GM21619 (cell line): ENCODE results near the gene BCL2L11.
A peak's percentile ranks its signal among the peaks of the same experiment; 100 is the strongest.

ENCODE experiments used
- ATAC-seq: cut with Tn5 transposase; IDR thresholded peaks from one replicate; pipeline ENCODE4 v1.9.1; 2021; ENCODE audit not compliant: unreplicated experiment

Gene BCL2L11

DNA sequence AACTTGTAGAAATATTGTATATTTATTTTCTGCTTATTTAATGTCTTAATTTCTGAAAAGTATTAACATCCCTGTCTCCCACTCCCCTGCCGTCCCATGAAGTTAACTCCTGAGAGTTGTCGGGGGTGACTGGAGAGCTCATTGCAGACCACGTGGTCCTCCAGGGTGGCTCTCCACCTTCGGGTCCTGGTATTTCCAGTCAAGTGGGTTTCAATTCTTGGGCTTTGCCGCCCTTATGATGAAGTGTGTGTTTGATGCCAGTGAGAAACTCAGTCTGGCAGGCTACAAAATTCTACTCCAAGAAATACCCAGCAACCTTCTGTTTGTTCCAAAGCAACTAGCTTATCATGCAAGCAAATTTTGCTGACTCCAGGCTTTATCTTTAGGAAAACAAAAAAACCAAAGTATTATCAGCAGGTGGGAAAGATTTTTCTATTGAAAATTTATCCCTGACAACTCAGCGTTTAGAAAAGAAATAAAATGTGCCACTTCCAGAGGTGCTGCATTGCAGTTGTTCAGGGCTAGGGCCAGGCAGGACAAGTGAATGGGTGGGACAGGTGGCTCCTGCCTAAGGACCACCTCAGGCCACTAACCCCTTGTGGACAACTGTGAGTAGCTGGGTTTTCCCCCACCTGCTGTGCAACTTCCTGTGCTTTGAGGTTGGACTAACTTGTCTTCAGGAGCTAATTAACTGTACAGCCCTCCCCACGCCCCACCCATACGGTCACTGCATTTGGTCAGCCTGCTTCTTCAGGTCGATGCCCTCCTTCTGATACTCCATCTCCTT, 46.6 kb downstream of the BCL2L11 start:
- no peak for ATAC-seq

DNA sequence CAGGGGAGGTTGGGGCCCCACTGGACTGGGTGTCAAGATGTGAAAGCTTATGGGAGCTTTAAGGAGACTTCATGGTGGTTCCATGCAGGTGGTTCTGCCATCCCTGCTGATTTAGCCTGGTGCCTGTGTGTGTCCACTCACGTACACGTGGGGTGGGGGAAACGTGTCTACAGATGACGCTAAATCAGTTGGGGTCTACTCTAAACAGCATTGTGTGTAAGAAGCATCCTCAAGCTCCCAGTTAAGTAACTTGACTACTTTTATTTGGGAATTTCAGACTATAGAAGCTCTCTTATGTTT, 47.1 kb downstream of the BCL2L11 start:
- ATAC-seq, result no peak

DNA sequence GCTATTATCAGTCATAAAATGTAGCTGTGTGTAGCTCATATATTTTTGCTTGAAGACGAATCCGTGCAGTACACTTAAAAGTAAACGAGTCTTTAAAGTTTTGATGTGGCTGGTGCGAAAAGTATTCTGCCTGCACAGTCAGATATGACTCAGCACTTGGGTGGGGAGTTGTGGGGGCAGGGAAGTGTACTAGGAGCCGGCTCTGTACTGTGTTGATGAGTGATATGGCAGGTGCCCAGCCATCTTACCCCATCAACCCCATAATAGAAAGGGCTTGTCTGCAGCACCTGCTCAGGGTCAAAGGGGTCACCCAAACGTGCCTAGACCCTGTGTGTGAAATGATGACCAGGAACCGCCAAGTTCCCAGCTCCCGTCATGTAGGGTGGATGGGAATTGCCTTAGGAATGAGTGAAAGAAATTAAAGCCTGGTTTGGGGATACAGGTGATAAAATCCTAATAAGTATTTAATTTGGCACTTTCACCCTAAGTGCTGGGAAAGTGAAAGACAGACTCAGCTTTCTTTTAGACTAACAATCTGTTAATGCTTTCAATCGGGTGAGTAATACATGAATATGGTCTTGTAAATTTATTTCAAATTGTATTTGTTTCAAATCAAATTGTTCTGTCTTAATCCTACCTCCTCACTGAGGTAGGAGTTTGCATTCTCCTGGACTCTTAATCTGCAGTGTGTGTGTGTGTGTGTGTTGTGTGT, 48.0 kb downstream of the BCL2L11 start:
- ATAC-seq, result peak; percentile 71

DNA sequence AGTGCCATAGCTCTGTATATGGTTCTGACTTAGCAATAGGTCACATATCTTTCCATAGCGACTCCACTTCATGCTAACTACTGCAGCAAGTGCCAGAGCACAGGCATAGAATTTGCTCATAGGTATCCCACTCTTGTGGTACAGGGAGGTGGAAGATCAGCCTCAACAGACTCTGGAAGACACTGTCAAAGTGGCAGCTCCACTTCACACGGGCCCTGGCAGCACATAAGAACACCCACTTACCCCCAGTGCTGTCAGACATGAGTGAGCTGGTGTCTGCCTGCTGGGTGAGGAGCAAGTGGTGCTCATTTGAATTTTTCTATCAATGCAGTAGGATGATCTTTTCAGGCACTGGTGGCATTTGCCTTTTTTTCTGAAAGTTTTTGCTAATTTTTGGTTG, 48.6 kb downstream of the BCL2L11 start:
- ATAC-seq, result no peak

DNA sequence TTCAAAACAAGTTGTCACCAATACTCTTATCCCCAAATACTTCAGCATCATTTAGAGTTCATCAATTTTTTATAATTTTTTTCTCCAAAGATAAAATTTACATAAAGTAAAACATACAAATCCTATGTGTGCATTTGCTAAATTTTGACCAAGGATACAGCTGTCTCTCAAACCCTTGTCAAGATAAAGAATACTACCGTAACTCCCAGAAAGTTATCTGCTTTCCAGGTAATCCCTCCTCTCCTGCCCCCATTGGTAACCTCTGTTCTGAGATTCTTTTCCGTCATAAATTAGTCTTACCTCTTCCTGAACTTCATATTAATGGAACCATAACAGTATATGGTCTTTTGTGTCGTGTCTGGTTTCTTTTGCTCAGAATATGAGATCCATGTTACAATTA, 49.2 kb downstream of the BCL2L11 start:
- no peak for ATAC-seq

DNA sequence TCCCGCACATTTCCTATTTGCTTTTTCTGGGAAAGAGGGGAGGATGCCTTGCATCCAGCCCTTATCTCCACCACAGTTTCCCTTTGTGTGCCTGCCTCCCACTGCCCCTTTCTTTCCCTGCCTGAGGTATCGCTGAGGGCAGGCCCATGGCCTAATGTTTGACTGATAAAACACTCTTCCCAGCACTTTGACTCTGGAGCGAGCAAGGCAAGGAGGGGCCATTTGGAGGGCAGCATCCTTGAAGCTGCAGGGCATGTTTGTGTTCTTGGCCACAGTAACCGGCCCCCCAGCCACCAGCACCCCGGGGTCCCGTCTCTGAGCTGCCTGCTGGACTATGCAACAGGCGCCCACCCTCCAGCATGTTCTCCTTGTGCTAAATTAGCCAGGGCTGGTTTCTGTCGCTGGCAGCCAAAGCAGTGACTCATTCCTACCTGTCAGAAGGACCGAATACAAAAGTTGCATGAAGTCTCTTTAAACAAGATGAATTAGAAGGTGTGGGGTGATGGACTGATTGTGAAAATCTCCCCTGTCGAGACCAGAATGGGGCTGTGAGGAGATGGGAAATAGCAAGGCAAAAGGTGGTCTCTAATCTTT, 50.7 kb downstream of the BCL2L11 start:
- no peak for ATAC-seq

DNA sequence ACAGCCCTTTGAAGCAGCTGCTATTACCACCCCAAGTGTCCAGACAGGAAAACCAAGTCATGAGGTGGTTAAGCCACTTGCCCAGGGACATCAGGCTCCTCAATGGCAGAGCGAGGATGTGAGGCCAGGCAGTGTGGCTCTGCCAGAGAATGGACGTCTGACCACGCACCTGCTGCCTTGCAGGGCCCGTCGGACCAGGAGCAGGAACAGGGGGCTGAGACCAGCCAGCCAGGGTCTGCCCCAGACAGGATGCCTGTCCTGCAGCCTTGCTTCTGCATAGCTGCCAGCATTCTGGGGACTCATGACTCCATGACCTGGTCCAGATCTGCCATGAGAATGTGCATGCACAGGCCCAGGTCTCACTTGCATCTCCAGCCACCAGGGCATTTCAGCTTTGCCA, 52.0 kb downstream of the BCL2L11 start:
- no peak for ATAC-seq

DNA sequence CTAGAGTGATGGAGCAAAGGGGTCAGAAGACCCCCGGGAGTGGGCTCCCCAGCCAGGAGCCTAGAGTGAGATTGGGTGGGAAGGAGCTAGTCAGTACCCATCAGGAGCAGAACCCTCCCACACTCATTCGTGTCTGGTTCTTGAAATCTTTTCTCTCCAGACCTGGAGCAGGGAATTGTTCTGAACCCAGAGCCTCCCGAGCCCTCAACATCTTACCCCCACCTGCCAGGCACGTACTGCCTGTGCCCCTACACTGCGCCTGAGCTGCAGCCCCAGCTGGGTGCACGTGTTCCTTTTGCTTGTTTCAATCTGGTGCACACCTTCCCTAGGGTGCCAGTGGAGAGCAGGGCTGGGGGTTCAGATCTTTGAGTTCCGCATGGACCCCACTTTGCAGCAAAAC, 52.6 kb downstream of the BCL2L11 start:
- ATAC-seq, result no peak

DNA sequence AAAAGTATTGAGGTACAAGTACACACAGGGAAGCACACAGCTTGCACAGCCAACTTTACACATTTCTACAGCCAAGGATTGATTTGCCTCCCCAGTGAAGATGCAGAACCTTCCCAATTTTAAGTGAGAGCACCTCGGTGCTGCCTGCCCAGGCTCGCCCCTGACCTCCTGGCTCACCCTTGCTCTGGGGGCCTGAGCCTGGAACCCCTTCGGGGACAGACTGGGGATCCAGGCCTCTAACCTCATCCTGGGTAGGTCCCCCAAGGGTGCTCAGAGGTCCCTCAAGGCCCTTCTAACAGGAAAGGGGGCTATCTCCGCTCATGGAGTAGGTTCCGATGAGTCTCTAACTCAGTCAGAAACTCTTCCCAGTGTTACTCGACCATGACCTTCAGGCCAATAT, 53.1 kb downstream of the BCL2L11 start:
- no peak for ATAC-seq

DNA sequence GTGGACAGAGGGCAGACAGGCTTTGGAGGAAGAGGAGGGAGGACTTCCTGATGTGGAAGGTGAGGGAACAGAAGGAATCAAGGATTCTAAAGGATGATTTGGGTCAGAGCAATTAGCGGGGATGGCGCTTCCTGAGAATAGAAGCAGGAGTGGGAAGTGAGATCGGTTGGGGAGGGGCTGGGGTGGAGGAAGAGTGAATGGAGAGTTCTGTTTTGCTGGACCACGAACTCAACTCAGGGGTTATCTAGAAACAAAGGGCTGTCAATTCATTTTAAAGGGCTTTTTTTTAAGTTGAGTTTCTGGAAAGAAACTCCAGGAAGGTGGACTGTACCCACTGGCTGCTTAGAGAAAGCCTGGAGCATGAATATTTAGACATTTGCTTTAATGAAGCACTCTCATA, 54.9 kb downstream of the BCL2L11 start:
- ATAC-seq, result no peak

DNA sequence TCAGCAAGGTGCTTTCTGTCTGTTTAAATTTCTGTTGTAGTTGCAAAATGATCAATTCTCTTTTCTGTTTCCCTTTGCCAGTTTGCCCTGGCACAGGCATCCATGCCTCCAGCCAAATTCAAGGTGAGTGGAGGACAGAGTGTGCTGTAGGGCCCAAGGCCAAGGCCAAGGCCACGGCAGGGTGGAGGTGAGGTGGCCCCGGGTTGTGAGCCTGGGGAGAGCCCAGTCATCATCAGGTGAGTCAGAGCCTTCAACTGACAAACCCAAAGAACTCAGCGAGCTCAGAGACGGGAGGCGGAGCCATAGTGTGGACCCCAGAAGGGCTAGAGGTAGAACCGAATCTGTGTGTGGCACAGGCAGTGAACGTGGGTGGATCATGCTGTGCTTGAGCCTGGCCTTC, 55.7 kb downstream of the BCL2L11 start:
- ATAC-seq, result no peak

DNA sequence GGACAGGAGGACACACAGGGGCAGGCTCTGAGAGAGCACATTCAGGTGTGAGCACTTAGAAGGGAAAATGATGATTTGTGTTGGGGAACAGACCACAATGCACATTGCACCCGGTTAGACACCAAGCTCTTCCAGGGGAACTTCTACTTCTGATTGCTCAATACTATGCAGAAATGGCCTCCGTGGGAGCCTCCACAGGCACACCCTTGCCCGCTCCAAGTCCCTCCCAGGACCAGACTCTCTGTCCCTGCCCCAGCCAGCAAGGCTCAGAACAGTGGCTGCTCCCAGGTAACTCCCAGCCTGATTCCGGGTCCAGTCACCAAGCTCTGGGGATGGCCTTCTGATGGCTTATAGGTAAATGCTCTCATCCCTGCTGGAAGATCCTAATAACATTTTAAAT, 56.2 kb downstream of the BCL2L11 start:
- ATAC-seq, result no peak

DNA sequence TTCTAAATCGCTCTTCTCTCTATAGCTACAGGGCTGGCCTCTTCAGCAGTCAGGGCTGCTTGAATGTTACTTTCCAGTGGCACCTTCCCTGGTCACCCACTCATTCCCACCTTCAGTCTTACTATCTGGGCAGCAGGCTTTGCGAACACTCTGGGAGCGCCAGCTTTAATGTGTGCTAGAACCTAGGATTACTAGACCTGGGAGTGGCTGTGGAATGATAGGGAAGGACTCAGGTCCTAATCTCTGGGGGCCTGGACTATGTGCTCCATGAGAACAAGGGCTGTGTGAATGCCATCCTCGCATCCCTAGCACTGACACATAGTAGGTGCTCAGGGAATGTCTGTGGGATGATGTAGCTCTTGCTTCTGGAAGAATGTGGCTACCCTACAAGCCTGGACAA, 57.6 kb downstream of the BCL2L11 start:
- ATAC-seq, result no peak

DNA sequence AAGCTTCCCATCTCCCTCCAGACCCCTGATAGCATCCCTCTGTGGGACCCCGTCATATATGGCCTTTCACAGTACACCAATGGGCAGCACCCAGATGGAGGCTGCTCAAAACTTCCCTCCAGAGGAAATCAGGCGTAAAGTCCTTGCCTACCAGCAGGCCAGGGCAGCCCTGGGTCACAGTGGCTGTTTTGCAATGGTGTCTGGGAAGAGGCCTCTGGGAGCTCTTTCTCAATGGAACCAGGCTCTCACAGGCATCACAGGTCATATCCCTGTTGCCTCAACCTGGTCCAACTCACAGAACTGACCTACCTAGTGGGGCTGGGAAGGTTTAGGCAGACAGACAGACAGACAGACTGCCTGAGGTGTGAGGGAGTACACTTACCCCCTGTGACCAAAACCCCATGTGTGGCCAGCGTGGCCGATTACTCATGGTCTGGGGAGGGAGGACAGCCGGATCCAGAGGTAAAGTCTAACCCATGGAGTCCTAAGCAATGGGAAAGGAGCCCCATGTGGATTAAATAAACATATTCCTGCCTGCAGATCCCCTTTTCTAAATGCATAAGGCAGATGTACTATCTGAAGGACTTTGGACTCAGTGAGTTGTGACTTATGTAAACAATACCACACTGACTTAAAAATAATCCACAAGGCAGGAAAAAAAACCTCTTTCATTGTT, 58.2 kb downstream of the BCL2L11 start:
- ATAC-seq, result no peak

DNA sequence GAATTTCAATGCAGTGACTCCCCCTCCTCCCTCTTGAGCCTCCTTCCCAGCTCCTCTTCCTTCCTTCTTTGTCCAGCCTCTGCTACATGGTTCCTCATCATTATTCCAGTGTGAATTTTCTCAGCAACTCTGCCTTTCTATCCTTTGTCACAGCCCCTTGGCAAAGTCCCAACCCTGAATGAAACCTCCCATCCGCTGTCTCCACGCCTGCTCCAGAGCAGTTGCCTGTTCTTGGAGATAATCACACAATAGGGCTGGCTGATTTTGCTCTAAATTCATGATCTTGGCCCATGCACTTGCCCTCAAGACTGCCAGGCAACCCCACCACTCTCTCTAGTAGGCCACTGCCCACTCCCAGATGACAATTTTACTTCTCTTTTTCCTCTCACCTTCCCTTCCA, 61.4 kb downstream of the BCL2L11 start:
- ATAC-seq, result no peak

DNA sequence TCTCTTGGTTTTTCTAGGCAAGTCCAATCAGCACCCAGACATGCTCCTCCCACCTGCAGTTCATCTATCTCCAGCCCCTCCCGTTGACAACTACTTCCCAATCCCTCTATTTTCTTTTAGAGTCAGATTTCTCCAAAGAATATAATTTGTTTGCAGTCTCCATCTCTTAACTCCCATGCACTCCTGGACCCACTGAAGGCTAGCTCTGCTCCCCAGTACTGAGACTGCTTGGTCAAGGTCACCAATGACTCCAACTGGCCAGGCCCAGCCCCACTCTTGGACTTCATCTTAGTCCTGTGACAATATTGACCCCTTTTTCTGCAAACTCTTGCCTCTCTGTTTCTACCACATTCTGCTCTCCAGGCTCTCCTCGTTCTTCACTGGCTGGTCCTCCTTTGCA, 62.0 kb downstream of the BCL2L11 start:
- no peak for ATAC-seq

DNA sequence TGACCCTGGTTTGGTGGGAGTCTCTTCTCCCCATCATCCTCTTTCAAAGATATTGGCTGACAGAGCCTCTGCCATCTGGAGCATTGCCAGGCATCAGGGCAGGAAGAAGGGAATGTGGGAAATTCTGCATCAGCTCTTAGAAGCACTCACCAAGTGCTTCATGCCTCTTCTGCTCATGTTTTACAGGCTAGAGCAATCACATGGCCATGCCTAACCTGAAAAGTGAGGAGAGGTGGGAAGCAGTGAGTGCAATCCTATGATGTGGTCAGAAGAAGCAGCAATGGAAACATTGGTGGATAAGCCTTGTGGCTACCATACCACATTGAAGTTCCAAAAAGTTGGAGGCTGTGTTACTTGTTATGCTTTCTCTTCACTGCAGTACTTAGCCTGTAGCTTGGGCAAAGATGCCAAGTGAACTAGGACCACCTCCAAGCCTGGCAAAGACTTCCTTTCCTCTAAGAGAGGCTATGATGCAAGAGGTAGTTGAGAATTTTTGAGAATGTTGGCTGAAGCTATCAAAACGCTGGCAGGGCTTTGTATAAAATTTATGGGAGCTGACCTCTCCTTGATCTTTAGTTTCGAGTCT, 64.1 kb downstream of the BCL2L11 start:
- ATAC-seq, result no peak

DNA sequence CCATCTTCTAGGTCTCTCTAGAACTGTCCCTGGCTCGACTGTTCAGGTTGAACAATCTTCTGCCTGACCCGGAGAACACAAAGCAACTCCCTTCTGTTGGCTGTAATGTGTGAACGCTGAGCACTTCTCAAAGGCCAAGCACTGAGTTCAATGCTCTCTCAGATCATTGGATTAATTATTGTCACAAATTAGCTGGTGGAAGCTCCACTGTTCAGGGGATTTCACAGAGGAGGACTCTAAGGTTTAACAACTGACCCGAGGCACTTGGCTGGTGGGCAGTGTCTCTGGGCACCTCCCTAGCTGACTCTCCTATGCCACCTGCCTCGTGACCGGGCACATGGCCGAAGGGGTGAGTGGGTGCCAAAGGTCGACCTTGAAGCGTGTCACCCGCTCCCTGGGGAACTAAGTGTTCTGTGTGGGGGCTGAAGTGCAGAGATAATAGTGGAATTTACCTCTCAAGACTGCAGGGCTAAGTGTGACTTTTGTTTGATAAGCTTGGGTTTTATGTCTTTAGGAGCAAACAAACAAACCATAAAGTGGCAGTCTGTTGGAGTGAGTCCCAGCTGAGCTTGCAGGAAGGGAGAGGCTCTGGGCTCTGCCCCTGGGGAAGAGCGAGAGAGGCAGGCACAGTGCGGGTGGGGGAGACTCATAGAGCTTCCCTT, 64.8 kb downstream of the BCL2L11 start:
- ATAC-seq, result no peak

DNA sequence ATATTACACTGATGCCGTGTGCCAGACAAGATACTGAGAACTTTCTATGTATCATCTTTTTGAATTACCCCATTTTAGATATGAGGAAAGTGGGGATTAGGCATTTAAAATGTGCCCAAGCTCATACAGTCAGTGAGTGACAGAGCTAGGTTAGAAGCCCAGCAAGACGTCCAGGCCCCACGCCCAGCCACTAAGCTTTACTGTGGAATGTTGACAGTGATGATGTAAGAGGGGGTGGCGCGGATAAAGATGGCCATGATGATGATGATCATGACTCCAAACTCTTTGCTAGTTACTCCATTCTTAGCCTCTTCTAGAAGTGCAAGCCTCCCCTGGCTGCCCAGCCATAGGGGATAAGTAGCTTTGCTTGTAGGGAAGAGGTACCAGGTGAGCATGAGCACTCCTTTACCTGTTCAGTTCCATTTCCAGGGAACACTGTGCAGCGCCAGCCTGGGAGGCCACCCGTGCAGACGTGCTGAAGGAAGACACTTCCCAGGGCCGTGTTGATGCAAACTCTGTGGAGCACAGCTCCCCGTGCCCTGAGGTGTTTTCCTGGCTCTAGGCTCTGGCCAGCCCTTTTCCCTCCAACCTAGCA, 65.5 kb downstream of the BCL2L11 start:
- ATAC-seq, result no peak

DNA sequence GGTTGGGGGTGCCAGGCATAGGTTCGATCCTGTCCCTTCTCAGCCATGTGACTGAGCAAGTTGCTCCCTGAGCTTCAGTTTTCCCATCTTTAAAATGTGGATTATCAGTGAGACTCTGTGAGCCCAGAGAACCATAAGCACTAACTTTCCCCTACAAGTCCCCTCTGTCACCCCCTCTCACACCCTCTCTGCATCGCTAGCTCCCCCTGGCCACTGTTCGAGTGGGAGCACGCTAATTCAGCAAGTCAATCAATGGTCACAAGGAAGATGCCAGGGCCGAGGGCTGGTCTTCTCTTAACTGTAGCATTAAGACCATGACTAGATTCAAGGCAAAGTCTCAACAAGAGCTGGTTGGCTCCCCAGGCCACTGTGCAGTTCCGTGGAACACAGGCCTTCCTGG, 66.2 kb downstream of the BCL2L11 start:
- no peak for ATAC-seq

DNA sequence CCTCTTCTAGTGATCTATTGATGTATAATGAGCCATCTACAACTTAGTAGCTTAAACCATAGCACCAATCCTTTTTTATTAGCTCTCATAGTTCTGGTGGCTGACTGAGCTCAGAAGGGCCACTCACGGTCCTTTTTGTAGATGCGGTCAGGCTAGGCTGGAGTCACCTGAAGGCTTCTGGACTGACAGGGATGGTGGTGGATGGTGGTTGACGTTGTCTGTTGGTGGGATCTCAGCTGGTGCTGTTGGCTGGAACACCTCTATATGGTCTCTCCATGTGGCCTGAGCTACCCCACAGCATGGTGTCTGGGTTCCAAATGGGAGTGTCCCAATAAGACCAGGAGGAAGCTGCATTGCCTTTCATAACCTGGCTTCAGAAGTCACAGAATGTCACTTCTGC, 68.0 kb downstream of the BCL2L11 start:
- ATAC-seq, result no peak
